Measurements from ENCODE around the gene GPR78.

GRCh38 chr4:8568068-8568668 lies 12.0 kb upstream of the GPR78 start:
- no peak for TF ChIP-seq CTCF (IDR thresholded peaks at IDR 0.05; ENCODE audit: insufficient read depth, low read depth, low read length)
- TF ChIP-seq EZH2 (IDR thresholded peaks at IDR 0.05; ENCODE audit: insufficient read depth, low read length), result no peak
